Tibial nerve (tissue), 4 donors: ENCODE results near the gene KIF1B.

ENCODE experiments used
- EP300 ChIP-seq, 2 donors: sonication (generic); formaldehyde crosslinking; IDR thresholded peaks; one replicate each; pipeline ENCODE4 v1.6.1; 2017; ENCODE audit warnings: antibody characterized with exemption in 2 of 2, mild to moderate bottlenecking in 1 of 2
- POLR2A ChIP-seq, 2 donors: fragments of 450-650 bp; IDR thresholded peaks; one replicate each; pipeline ENCODE4 v1.6.1; 2017; ENCODE audit warnings: antibody characterized with exemption in 2 of 2, mild to moderate bottlenecking in 2 of 2, moderate library complexity in 2 of 2
- TF ChIP-seq, protein P1 (sequence below), 5 experiments: fragments of 200-600 bp in 3 of 5; fragments of 450-650 bp in 2 of 5; sonication (generic) in 3 of 5; IDR thresholded peaks; one replicate each; pipeline ENCODE4 v1.5.1; 2016 to 2019; ENCODE audit warnings: antibody characterized with exemption in 5 of 5, mild to moderate bottlenecking in 3 of 5, moderate library complexity in 2 of 5

DNA sequence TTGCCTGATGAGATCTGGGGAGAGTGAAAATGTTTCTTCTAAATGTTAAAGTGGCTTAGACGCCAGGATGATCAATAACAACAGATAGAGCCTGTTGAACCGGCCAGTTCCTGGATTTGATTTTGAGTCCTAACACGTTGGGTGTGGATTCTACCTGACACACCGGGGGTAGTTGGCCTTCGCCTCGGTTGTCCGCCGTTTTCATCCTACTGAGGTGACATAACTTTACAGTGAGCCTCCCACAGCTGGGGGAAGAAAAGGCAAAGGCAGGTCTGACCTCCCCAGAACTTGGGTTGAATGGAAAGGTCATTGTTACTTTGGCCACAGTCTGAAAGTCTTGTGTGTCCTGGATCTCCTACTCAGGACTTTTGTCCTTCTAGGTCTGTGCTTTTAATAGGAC is 189.6 kb downstream of the KIF1B start:
- TF ChIP-seq, protein P1, sequence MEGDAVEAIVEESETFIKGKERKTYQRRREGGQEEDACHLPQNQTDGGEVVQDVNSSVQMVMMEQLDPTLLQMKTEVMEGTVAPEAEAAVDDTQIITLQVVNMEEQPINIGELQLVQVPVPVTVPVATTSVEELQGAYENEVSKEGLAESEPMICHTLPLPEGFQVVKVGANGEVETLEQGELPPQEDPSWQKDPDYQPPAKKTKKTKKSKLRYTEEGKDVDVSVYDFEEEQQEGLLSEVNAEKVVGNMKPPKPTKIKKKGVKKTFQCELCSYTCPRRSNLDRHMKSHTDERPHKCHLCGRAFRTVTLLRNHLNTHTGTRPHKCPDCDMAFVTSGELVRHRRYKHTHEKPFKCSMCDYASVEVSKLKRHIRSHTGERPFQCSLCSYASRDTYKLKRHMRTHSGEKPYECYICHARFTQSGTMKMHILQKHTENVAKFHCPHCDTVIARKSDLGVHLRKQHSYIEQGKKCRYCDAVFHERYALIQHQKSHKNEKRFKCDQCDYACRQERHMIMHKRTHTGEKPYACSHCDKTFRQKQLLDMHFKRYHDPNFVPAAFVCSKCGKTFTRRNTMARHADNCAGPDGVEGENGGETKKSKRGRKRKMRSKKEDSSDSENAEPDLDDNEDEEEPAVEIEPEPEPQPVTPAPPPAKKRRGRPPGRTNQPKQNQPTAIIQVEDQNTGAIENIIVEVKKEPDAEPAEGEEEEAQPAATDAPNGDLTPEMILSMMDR (IDR thresholded peaks at IDR 0.05) = no peak
- TF ChIP-seq POLR2A (IDR thresholded peaks at IDR 0.05) (no peak), EP300 (IDR thresholded peaks at IDR 0.05) (no peak)
